Ovary (tissue), 9 donors: Measurements from ENCODE around the gene PHKA1. TPM values are rescaled to one million over a fixed set of nuclear protein-coding genes. Genes with fewer than 3 reads are reported as not detected.
"Not testable (repeated sequence)": the region's sequence is repeated elsewhere in the genome, so short reads cannot be mapped to it uniquely, and the experiment has no call there.

Experiments
- DNase-seq, 5 donors: peaks; one replicate each; pipeline ENCODE4 v3.0.0-alpha.2; 2019 to 2020
- H3K27ac ChIP-seq, 2 donors: fragments of 200-600 bp; one replicate each; pipeline versions ENCODE4 v1.5.1 to v1.8.0; 2019 to 2022
- H3K27me3 ChIP-seq: fragments of 200-600 bp; one replicate; pipeline ENCODE4 v1.8.0; 2022
- H3K36me3 ChIP-seq: fragments of 200-600 bp; sonication (generic); one replicate; pipeline ENCODE4 v1.5.1; 2019
- H3K4me1 ChIP-seq: one replicate; pipeline ENCODE4 v1.8.1; 2013; ENCODE audit warnings: mild to moderate bottlenecking, moderate library complexity; ENCODE audit not compliant: insufficient read depth
- H3K4me3 ChIP-seq: fragments of 200-600 bp; sonication (generic); one replicate; pipeline ENCODE4 v1.5.1; 2017
- H3K9me3 ChIP-seq, 2 donors: fragments of 200-600 bp in 1 of 2; sonication (generic) in 1 of 2; one replicate each; pipeline versions ENCODE4 v1.5.1 to v1.8.1; 2013 to 2019; ENCODE audit warnings: mild to moderate bottlenecking in 1 of 2, moderate library complexity in 1 of 2
- EP300 ChIP-seq: sonication (generic); formaldehyde crosslinking; IDR thresholded peaks from one replicate; pipeline ENCODE4 v1.6.1; 2017; ENCODE audit warnings: antibody characterized with exemption
- POLR2A ChIP-seq: fragments of 450-650 bp; IDR thresholded peaks from one replicate; pipeline ENCODE4 v1.6.1; 2017; ENCODE audit warnings: antibody characterized with exemption, mild to moderate bottlenecking, moderate library complexity
- WGBS, 3 donors: extraction: QIAGEN DNeasy Blood & Tissue Kit in 1 of 3; methylation state at CpG; one replicate each; pipeline versions ENCODE4 v1.1.5 to v1.1.7; 2013 to 2017; 5-methylcytosine and 5-hydroxymethylcytosine counted together
- intact Hi-C, 4 donors: fragments of 100-400 bp; cut with DNase I; formaldehyde crosslinking; loops; one replicate each; pipeline versions ENCODE4 v1.11.0 to v1.15.1; 2022 to 2023
- polyA plus RNA-seq, 2 donors: library from polyadenylated mRNA; stranded (reverse); fragments of 200-250 nt in 1 of 2; fragments of 350-450 nt in 1 of 2; fragmentation: Illumina TruSeq in 1 of 2; extraction: RNeasy Lipid Tissue Mini Kit (QIAGEN cat#74804) in 1 of 2; gene quantifications; one replicate each; pipeline ENCODE4 v1.2.3, GENCODE V29; 2013 to 2014
- total RNA-seq, 7 donors: library from RNA; depleted of rRNA in 2 of 7; stranded (reverse); fragments of >200 nt in 2 of 7; fragmentation: NEBNext Ultra II Directional in 3 of 7; extraction: Animal tissue kit (Norgen Biotek cat#: 25700) in 3 of 7; gene quantifications; one replicate each; pipeline versions ENCODE4 v1.1.0 to v1.2.4, GENCODE V29; 2016 to 2023
- TF ChIP-seq, protein P1 (sequence below), 3 donors: fragments of 450-650 bp in 2 of 3; fragments of 200-600 bp in 1 of 3; IDR thresholded peaks; one replicate each; pipeline versions ENCODE4 v1.5.1 to v1.8.0; 2016 to 2022; ENCODE audit warnings: antibody characterized with exemption in 3 of 3, mild to moderate bottlenecking in 1 of 3
- donor health status: DM: no; HTN: no; CAD: no; lungs with moderate emphysema.
- donor health status: DM: no; HTN: no; CAD: no.
- donor health status: Bipolar disorder and iron deficiency.
- donor health status: DM: yes; HTN: yes; CAD: no.
- donor health status: DM: no; HTN: no; CAD: no.
- donor health status: DM: yes; HTN: yes; CAD: no.

The PHKA1 gene
- total and polyA plus RNA-seq, 9 donors: 4.6 to 14.8 (median 9.2) TPM

DNA sequence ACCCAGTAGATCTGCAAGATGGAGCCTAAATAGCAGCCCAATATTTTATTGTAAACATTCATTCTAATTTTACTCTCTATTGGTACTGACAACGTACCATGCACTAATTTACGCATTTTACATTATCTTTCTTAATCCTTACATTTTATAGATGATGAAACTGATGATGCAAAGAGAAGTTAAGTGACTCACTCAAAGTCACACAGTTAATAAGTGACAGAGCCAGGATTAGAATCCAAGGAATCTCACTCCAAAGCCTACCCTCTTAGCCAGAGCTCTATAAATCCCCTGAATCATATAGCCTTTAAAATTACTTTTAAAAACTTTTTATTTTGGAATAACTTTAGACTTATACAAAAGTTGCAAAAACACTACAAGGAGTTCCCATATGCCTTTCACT is 37.6 kb downstream of the PHKA1 start:
- DNase-seq: no peak
- WGBS, 3 donors: 73 to 79% (median 79%) methylated on average over 2 of the region's 2 CpGs

DNA sequence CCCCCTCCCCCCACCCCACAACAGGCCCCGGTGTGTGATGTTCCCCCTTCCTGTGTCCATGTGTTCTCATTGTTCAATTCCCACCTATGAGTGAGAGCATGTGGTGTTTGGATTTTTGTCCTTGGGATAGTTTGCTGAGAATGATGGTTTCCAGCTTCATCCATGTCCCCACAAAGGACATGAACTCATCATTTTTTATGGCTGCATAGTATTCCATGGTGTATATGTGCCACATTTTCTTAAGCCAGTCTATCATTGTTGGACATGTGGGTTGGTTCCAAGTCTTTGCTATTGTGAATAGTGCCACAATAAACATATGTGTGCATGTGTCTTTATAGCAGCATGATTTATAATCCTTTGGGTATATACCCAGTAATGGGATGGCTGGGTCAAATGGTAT is 40.2 kb downstream of the PHKA1 start:
- DNase-seq, H3K4me1 ChIP-seq, H3K27ac ChIP-seq, H3K4me3 ChIP-seq, intact Hi-C loops, H3K27me3 ChIP-seq, H3K9me3 ChIP-seq, H3K36me3 ChIP-seq: not testable (repeated sequence)
- 82 to 100% (median 82%) methylated on average over 1 of the region's 1 CpG for WGBS, 3 donors

More for the DNA sequence above, 37.6 kb downstream of the PHKA1 start:
- TF ChIP-seq POLR2A: no peak
- TF ChIP-seq, protein P1, sequence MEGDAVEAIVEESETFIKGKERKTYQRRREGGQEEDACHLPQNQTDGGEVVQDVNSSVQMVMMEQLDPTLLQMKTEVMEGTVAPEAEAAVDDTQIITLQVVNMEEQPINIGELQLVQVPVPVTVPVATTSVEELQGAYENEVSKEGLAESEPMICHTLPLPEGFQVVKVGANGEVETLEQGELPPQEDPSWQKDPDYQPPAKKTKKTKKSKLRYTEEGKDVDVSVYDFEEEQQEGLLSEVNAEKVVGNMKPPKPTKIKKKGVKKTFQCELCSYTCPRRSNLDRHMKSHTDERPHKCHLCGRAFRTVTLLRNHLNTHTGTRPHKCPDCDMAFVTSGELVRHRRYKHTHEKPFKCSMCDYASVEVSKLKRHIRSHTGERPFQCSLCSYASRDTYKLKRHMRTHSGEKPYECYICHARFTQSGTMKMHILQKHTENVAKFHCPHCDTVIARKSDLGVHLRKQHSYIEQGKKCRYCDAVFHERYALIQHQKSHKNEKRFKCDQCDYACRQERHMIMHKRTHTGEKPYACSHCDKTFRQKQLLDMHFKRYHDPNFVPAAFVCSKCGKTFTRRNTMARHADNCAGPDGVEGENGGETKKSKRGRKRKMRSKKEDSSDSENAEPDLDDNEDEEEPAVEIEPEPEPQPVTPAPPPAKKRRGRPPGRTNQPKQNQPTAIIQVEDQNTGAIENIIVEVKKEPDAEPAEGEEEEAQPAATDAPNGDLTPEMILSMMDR (IDR thresholded peaks at IDR 0.05): no peak
- no peak for TF ChIP-seq EP300
- Histone ChIP-seq H3K36me3 (no peaks in the 10 kb centered on the region), H3K4me3 (no peak overlapping the region), H3K27ac (no peak overlapping the region), H3K4me1 (no peaks in the 10 kb centered on the region), H3K9me3 (no peaks in the 10 kb centered on the region), H3K27me3 (no peaks in the 10 kb centered on the region)
- intact Hi-C loops: no loop called here

DNA sequence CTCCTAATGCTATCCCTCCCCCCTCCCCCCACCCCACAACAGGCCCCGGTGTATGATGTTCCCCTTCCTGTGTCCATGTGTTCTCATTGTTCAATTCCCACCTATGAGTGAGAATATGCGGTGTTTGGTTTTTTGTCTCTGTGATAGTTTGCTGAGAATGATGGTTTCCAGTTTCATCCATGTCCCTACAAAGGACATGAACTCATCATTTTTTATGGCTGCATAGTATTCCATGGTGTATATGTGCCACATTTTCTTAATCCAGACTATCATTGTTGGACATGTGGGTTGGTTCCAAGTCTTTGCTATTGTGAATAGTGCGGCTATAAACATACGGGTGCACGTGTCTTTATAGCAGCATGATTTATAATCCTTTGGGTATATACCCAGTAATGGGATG is 44.6 kb downstream of the PHKA1 start:
- H3K27me3 ChIP-seq, H3K9me3 ChIP-seq, H3K27ac ChIP-seq, DNase-seq, H3K4me1 ChIP-seq, intact Hi-C loops, H3K36me3 ChIP-seq, H3K4me3 ChIP-seq: not testable (repeated sequence)
- WGBS, 3 donors: 93 to 98% (median 98%) methylated on average over 4 to 5 of the region's 5 CpGs

DNA sequence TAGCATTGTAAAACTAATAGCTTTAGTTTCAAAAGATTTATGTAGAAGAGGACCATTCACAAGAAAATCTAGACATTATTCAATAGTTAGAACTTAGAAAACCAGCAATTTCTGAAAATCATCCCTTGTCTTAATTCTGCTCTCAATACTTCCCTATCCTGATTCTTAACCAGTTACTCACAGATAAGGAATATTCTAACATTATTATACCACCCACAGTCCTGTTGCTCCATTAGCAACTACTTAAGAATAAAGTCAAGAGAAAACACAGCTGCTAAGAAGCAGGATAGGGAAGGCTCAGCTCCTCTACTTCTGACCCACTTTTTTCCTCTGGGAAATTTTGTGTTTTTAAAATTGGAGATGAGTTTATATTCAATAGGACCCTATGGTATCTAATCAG is 47.7 kb downstream of the PHKA1 start:
- no peak for TF ChIP-seq EP300
- TF ChIP-seq POLR2A: no peak
- TF ChIP-seq, protein P1 (IDR thresholded peaks at IDR 0.05): no peak
- H3K27ac ChIP-seq: no peak overlapping the region
- H3K4me3 ChIP-seq: no peak overlapping the region
- no peaks in the 10 kb centered on the region for H3K27me3 ChIP-seq
- no peak for DNase-seq
- H3K4me1 ChIP-seq: no peaks in the 10 kb centered on the region
- H3K9me3 ChIP-seq: no peaks in the 10 kb centered on the region
- H3K36me3 ChIP-seq: no peaks in the 10 kb centered on the region
- intact Hi-C loops: no loop called here

DNA sequence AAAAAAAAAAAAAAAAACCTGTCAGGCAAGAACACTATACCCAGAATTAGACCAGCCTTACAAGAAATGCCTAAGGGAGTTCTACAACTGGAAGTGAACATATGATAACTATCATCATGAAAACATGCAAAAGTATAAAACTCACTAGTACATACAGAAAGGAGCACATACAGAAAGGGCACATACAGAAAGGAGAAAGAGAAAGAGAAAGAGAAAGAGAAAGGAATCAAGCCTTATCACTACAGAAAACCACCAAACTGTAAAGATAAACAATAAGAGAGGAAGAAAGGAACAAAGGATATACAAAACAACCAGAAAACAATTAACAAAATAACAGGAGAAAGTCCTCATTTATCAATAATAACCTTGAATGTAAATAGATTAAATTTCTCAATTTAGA is 50.4 kb downstream of the PHKA1 start:
- Histone ChIP-seq H3K36me3 (no peaks in the 10 kb centered on the region), H3K27ac (no peak overlapping the region), H3K4me1 (no peaks in the 10 kb centered on the region), H3K9me3 (no peaks in the 10 kb centered on the region), H3K27me3 (no peaks in the 10 kb centered on the region), H3K4me3 (no peak overlapping the region)
- no peak for TF ChIP-seq EP300
- TF ChIP-seq, protein P1 (IDR thresholded peaks at IDR 0.05): no peak
- TF ChIP-seq POLR2A: no peak
- intact Hi-C loops: no loop called here
- DNase-seq: no peak
